PC-9 (cell line): ENCODE data around the gene SCRN1. TPM values are rescaled to one million over a fixed set of nuclear protein-coding genes. Genes with fewer than 3 reads are reported as not detected.

Source experiments
- BruUV-seq: library from RNA; stranded (reverse); fragments of 400-500 nt; replicated peaks from 2 replicates; lab custom pipeline; 2021; lab: Mats Ljungman, UMichigan
- CTCF ChIA-PET: fragments of 300-600 bp; sonication (Branson Sonifier 250); formaldehyde crosslinking; loops from one replicate; lab custom pipeline; 2022; ENCODE audit warnings: antibody characterized with exemption; lab: Charles Lee
- POLR2A ChIA-PET: fragments of 300-600 bp; sonication (Branson Sonifier 250); formaldehyde crosslinking; loops from one replicate; lab custom pipeline; 2022; ENCODE audit warnings: antibody characterized with exemption; ENCODE audit not compliant: unreplicated experiment; lab: Charles Lee
- DNase-seq, 2 experiments: peaks; one replicate each; pipeline versions ENCODE4 v3.0.0 to v3.0.0-alpha.2; 2015 to 2022; ENCODE audit warnings: mixed read lengths in 1 of 2
- H2AFZ ChIP-seq: fragments of 200-600 bp; sonication (generic); 2 replicates; pipeline ENCODE4 v1.8.1; 2017; ENCODE audit warnings: antibody characterized with exemption
- H3F3A ChIP-seq: fragments of 200-600 bp; sonication (generic); 2 replicates; pipeline ENCODE4 v1.8.1; 2017; ENCODE audit warnings: antibody characterized with exemption, mild to moderate bottlenecking, low read depth; ENCODE audit not compliant: insufficient read depth
- H3K27ac ChIP-seq: fragments of 200-600 bp; sonication (generic); 2 replicates; pipeline ENCODE4 v1.6.1; 2016; ENCODE audit warnings: mixed run types
- H3K27me3 ChIP-seq: fragments of 200-600 bp; sonication (generic); 2 replicates; pipeline ENCODE4 v1.6.1; 2016; ENCODE audit warnings: low read depth, mixed run types; ENCODE audit not compliant: insufficient read depth
- H3K36me3 ChIP-seq: fragments of 200-600 bp; sonication (generic); 2 replicates; pipeline ENCODE4 v1.6.1; 2016; ENCODE audit warnings: low read depth, mixed run types
- H3K4me1 ChIP-seq: fragments of 200-600 bp; sonication (generic); replicated peaks from 2 replicates; pipeline ENCODE4 v1.6.1; 2016; ENCODE audit warnings: mixed run types; ENCODE audit not compliant: insufficient read depth
- H3K4me2 ChIP-seq: fragments of 200-600 bp; sonication (generic); 2 replicates; pipeline ENCODE4 v1.6.1; 2017; ENCODE audit warnings: mixed run types
- H3K4me3 ChIP-seq: fragments of 200-600 bp; sonication (generic); 2 replicates; pipeline ENCODE4 v1.6.1; 2016; ENCODE audit warnings: mixed run types
- H3K79me2 ChIP-seq: fragments of 200-600 bp; sonication (generic); 2 replicates; pipeline ENCODE4 v1.6.1; 2017; ENCODE audit warnings: low read depth, mixed run types
- H3K9me2 ChIP-seq: fragments of 200-600 bp; sonication (generic); 2 replicates; pipeline ENCODE4 v1.8.1; 2017; ENCODE audit warnings: mild to moderate bottlenecking; ENCODE audit not compliant: insufficient read depth
- H3K9me3 ChIP-seq: fragments of 200-600 bp; sonication (generic); 2 replicates; pipeline ENCODE4 v1.8.1; 2016; ENCODE audit warnings: low read depth; ENCODE audit not compliant: insufficient read depth
- H4K20me1 ChIP-seq: fragments of 200-600 bp; sonication (generic); 2 replicates; pipeline ENCODE4 v1.8.1; 2017; ENCODE audit not compliant: insufficient read depth
- EZH2 ChIP-seq: fragments of 200-600 bp; sonication (generic); IDR thresholded peaks from 2 replicates; pipeline ENCODE4 v1.8.0; 2017; ENCODE audit warnings: antibody characterized with exemption, low read depth
- intact Hi-C: fragments of 100-400 bp; cut with micrococcal nuclease; formaldehyde crosslinking; loops from one replicate; pipeline ENCODE4 v1.10.0; 2022; ENCODE audit not compliant: unreplicated experiment
- total RNA-seq: library from RNA; stranded (reverse); gene quantifications from 2 replicates; pipeline ENCODE4 v1.2.3, GENCODE V29; 2021
- TF ChIP-seq, protein P1 (sequence below): fragments of 200-600 bp; sonication (generic); conservative IDR thresholded peaks from 2 replicates; pipeline ENCODE4 v1.6.1; 2017; ENCODE audit warnings: mixed run types, antibody characterized with exemption, mild to moderate bottlenecking, moderate library complexity

The SCRN1 gene
- total RNA-seq, 1 experiment from 2014 or later: 94.4 TPM

GRCh38 chr7:29875741-29876140, 113.9 kb downstream of the SCRN1 start:
- no peak for DNase-seq
- no peaks in the 10 kb centered on the region for H3K36me3 ChIP-seq
- peaks cover 6% of the 10 kb centered on the region for H3K4me1 ChIP-seq
- intact Hi-C loops: loop anchor here (5.0 to 10.0 kb wide), 3 partner anchors 131 to 399 kb away; partner anchors contain the start of gene PRR15
- H3K9me3 ChIP-seq: no peaks in the 10 kb centered on the region
- H4K20me1 ChIP-seq: no peaks in the 10 kb centered on the region
- no peak overlapping the region for H3K4me3 ChIP-seq
- H3F3A ChIP-seq: no peaks in the 10 kb centered on the region
- no peaks in the 10 kb centered on the region for H3K9me2 ChIP-seq
- no peak overlapping the region for H3K27ac ChIP-seq
- no peak overlapping the region for H2AFZ ChIP-seq
- no peak overlapping the region for H3K4me2 ChIP-seq
- TF ChIP-seq, protein P1, sequence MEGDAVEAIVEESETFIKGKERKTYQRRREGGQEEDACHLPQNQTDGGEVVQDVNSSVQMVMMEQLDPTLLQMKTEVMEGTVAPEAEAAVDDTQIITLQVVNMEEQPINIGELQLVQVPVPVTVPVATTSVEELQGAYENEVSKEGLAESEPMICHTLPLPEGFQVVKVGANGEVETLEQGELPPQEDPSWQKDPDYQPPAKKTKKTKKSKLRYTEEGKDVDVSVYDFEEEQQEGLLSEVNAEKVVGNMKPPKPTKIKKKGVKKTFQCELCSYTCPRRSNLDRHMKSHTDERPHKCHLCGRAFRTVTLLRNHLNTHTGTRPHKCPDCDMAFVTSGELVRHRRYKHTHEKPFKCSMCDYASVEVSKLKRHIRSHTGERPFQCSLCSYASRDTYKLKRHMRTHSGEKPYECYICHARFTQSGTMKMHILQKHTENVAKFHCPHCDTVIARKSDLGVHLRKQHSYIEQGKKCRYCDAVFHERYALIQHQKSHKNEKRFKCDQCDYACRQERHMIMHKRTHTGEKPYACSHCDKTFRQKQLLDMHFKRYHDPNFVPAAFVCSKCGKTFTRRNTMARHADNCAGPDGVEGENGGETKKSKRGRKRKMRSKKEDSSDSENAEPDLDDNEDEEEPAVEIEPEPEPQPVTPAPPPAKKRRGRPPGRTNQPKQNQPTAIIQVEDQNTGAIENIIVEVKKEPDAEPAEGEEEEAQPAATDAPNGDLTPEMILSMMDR: no peak
- no peak for TF ChIP-seq EZH2
- CTCF ChIA-PET: interaction anchor here (0.6 kb wide), 2 partner anchors 151 to 1800 kb away, joined by 3 to 4 read pairs; no protein-coding TSS in a partner anchor
- no TSS peak for BruUV-seq
- POLR2A ChIA-PET: no interaction called here
- H3K79me2 ChIP-seq: no peaks in the 10 kb centered on the region
- H3K27me3 ChIP-seq: no peaks in the 10 kb centered on the region

- H3K36me3 ChIP-seq: no peaks in the 10 kb centered on the region
- intact Hi-C loops: loop anchor here (5.0 to 10.0 kb wide), 3 partner anchors 129 to 401 kb away; no protein-coding TSS in a partner anchor
- H3K4me1 ChIP-seq: peaks cover 6% of the 10 kb centered on the region
- ChIA-PET POLR2A (no interaction called here), CTCF (interaction anchor here (0.6 kb wide), 1 partner anchor 1523 kb away, joined by 3 read pairs; no protein-coding TSS in a partner anchor)
- no peaks in the 10 kb centered on the region for H3K9me2 ChIP-seq
- DNase-seq: no peak
- H2AFZ ChIP-seq: no peak overlapping the region
- no peak for TF ChIP-seq EZH2
- TF ChIP-seq, protein P1: no peak
- BruUV-seq: no TSS peak
- no peaks in the 10 kb centered on the region for H3K27me3 ChIP-seq
- H3K79me2 ChIP-seq: no peaks in the 10 kb centered on the region
- no peaks in the 10 kb centered on the region for H3K9me3 ChIP-seq
- no peaks in the 10 kb centered on the region for H4K20me1 ChIP-seq
- no peak overlapping the region for H3K27ac ChIP-seq
- H3F3A ChIP-seq: no peaks in the 10 kb centered on the region
- H3K4me3 ChIP-seq: no peak overlapping the region
- no peak overlapping the region for H3K4me2 ChIP-seq
These were observed 115.8 kb downstream of the SCRN1 start for GRCh38 chr7:29873644-29874294.

GRCh38 chr7:29871787-29872398, 117.7 kb downstream of the SCRN1 start:
- 0 out of 2 replicates have a peak overlapping the region, but pooled peaks have one; percentile 6 for H3K4me3 ChIP-seq
- peaks cover 6% of the 10 kb centered on the region for H3K4me1 ChIP-seq
- DNase-seq: peak in 1 of 2 experiments; percentile 57
- H3K27me3 ChIP-seq: no peaks in the 10 kb centered on the region
- no peaks in the 10 kb centered on the region for H4K20me1 ChIP-seq
- H3K9me2 ChIP-seq: no peaks in the 10 kb centered on the region
- no TSS peak for BruUV-seq
- CTCF ChIA-PET: interaction anchor here (0.6 kb wide), 2 partner anchors 58 to 238 kb away, joined by 3 read pairs; no protein-coding TSS in a partner anchor
- H3K36me3 ChIP-seq: no peaks in the 10 kb centered on the region
- TF ChIP-seq, protein P1: no peak
- TF ChIP-seq EZH2: no peak
- H2AFZ ChIP-seq: peak overlapping the region; percentile 62; the same call in 1 of the 2 replicates
- no peak overlapping the region for H3K27ac ChIP-seq
- H3F3A ChIP-seq: no peaks in the 10 kb centered on the region
- no peaks in the 10 kb centered on the region for H3K79me2 ChIP-seq
- peak overlapping the region; percentile 48 for H3K4me2 ChIP-seq
- no peaks in the 10 kb centered on the region for H3K9me3 ChIP-seq
- intact Hi-C loops: loop anchor here (1.0 to 10.0 kb wide), 4 partner anchors 127 to 950 kb away; no protein-coding TSS in a partner anchor
- POLR2A ChIA-PET: no interaction called here

Other genes starting within 250 kb of the SCRN1 start
- 0.25 and 0.26 TPM in 2 replicates for gene WIPF3, start 183.3 kb downstream of the SCRN1 start, total RNA-seq
- 29.8 and 29.9 TPM in 2 replicates for gene FKBP14, start 36.9 kb upstream of the SCRN1 start, total RNA-seq
- gene PLEKHA8, start 38.6 kb upstream of the SCRN1 start, total RNA-seq: 23.0 and 29.6 TPM in 2 replicates
- 21.6 and 23.1 TPM in 2 replicates for gene MTURN, start 145.2 kb upstream of the SCRN1 start, total RNA-seq